HEK293 (cell line): Measurements from ENCODE around the gene NYNRIN.

ENCODE experiments used
- CTCF ChIA-PET: fragments of 350-600 bp; formaldehyde crosslinking; extraction: SDS; loops from one replicate; lab custom pipeline; 2021; ENCODE audit warnings: antibody characterized with exemption; lab: Yijun Ruan, JAX
- POLR2A ChIA-PET: fragments of 300-600 bp; formaldehyde crosslinking; extraction: SDS; loops from one replicate; lab custom pipeline; 2020; ENCODE audit warnings: antibody characterized with exemption, inconsistent platforms; lab: Yijun Ruan, JAX
- H3K27ac ChIP-seq: fragments of 200-500 bp; sonication (Bioruptor generic); 2 replicates; pipeline ENCODE4 v1.5.1; 2014; ENCODE audit warnings: low read depth, low read length, control low read depth, inconsistent platforms; ENCODE audit errors: extremely low read depth
- H3K36me3 ChIP-seq, 2 experiments: fragments of 200-500 bp in 1 of 2; sonication (Bioruptor generic) in 1 of 2; 1 replicate in 1 of 2; 2 replicates in 1 of 2; pipeline ENCODE4 v1.5.1; 2014 to 2017; ENCODE audit warnings: inconsistent platforms in 2 of 2, low read length in 2 of 2; ENCODE audit not compliant: control insufficient read depth in 2 of 2, insufficient read depth in 1 of 2
- H3K4me1 ChIP-seq: fragments of 200-500 bp; sonication (Bioruptor generic); 2 replicates; pipeline ENCODE4 v1.5.1; 2014; ENCODE audit warnings: mild to moderate bottlenecking, low read length, inconsistent platforms; ENCODE audit not compliant: control insufficient read depth, insufficient read depth
- H3K4me3 ChIP-seq: 2 replicates; pipeline ENCODE4 v1.5.1; 2011; ENCODE audit warnings: low read depth, mild to moderate bottlenecking, control low read depth, low read length, moderate library complexity
- H3K9me3 ChIP-seq: fragments of 200-500 bp; sonication (Bioruptor generic); 2 replicates; pipeline ENCODE4 v1.5.1; 2014; ENCODE audit warnings: low read depth, low read length, inconsistent platforms; ENCODE audit not compliant: control insufficient read depth, insufficient read depth
- ELK4 ChIP-seq: IDR thresholded peaks from 2 replicates; pipeline ENCODE4 v1.6.1; 2011; ENCODE audit warnings: mild to moderate bottlenecking, low read depth, low read length, borderline replicate concordance
- ZNF169 ChIP-seq: fragments of 450-650 bp; formaldehyde crosslinking; IDR thresholded peaks from 2 replicates; pipeline ENCODE4 v1.5.1; 2016; ENCODE audit warnings: missing biosample characterization, missing genetic modification characterization
- ZNF184 ChIP-seq: fragments of 450-650 bp; IDR thresholded peaks from 2 replicates; pipeline ENCODE4 v1.5.1; 2018; ENCODE audit warnings: missing biosample characterization, mild to moderate bottlenecking, missing genetic modification characterization
- ZNF202 ChIP-seq: fragments of 450-650 bp; formaldehyde crosslinking; IDR thresholded peaks from 2 replicates; pipeline ENCODE4 v1.5.1; 2016; ENCODE audit warnings: missing biosample characterization, missing genetic modification characterization, borderline replicate concordance
- ZNF280C ChIP-seq: fragments of 450-650 bp; formaldehyde crosslinking; IDR thresholded peaks from 2 replicates; pipeline ENCODE4 v1.5.1; 2016; ENCODE audit warnings: missing biosample characterization, missing genetic modification characterization
- ZNF341 ChIP-seq: fragments of 450-650 bp; formaldehyde crosslinking; IDR thresholded peaks from 2 replicates; pipeline ENCODE4; 2016; ENCODE audit warnings: low read depth, missing biosample characterization, missing genetic modification characterization
- ZNF391 ChIP-seq: fragments of 450-650 bp; formaldehyde crosslinking; IDR thresholded peaks from 2 replicates; pipeline ENCODE4 v1.5.1; 2016; ENCODE audit warnings: low read depth, missing biosample characterization, missing genetic modification characterization, borderline replicate concordance
- ZNF394 ChIP-seq: fragments of 450-650 bp; formaldehyde crosslinking; IDR thresholded peaks from 2 replicates; pipeline ENCODE4 v1.5.1; 2016; ENCODE audit warnings: missing biosample characterization, missing genetic modification characterization, mild to moderate bottlenecking, moderate library complexity, borderline replicate concordance
- ZNF398 ChIP-seq: fragments of 450-650 bp; formaldehyde crosslinking; IDR thresholded peaks from 2 replicates; pipeline ENCODE4 v1.5.1; 2017; ENCODE audit warnings: missing biosample characterization, missing genetic modification characterization
- ZNF426 ChIP-seq: fragments of 450-650 bp; formaldehyde crosslinking; IDR thresholded peaks from 2 replicates; pipeline ENCODE4 v1.5.1; 2017; ENCODE audit warnings: missing biosample characterization, missing genetic modification characterization, mild to moderate bottlenecking, inconsistent platforms, moderate library complexity
- ZNF449 ChIP-seq: fragments of 450-650 bp; formaldehyde crosslinking; IDR thresholded peaks from 2 replicates; pipeline ENCODE4 v1.5.1; 2017; ENCODE audit warnings: missing biosample characterization, mild to moderate bottlenecking, missing genetic modification characterization, moderate library complexity
- ZNF473 ChIP-seq: fragments of 450-650 bp; formaldehyde crosslinking; IDR thresholded peaks from 2 replicates; pipeline ENCODE4 v1.5.1; 2017; ENCODE audit warnings: missing biosample characterization, missing genetic modification characterization
- ZNF510 ChIP-seq: fragments of 450-650 bp; formaldehyde crosslinking; IDR thresholded peaks from 2 replicates; pipeline ENCODE4 v1.5.1; 2018; ENCODE audit warnings: mild to moderate bottlenecking, missing genetic modification characterization, missing biosample characterization; ENCODE audit not compliant: insufficient replicate concordance
- ZNF514 ChIP-seq: fragments of 450-650 bp; formaldehyde crosslinking; IDR thresholded peaks from 2 replicates; pipeline ENCODE4 v1.5.1; 2016; ENCODE audit warnings: missing biosample characterization, missing genetic modification characterization
- ZNF548 ChIP-seq: fragments of 450-650 bp; formaldehyde crosslinking; IDR thresholded peaks from 2 replicates; pipeline ENCODE4 v1.5.1; 2016; ENCODE audit warnings: missing biosample characterization, missing genetic modification characterization
- ZNF600 ChIP-seq: fragments of 450-650 bp; formaldehyde crosslinking; IDR thresholded peaks from 2 replicates; pipeline ENCODE4 v1.5.1; 2016; ENCODE audit warnings: missing biosample characterization, missing genetic modification characterization
- ZSCAN30 ChIP-seq: fragments of 450-650 bp; IDR thresholded peaks from 2 replicates; pipeline ENCODE4 v1.5.1; 2018; ENCODE audit warnings: missing biosample characterization, mild to moderate bottlenecking, missing genetic modification characterization, moderate library complexity
- TF ChIP-seq, protein P1 (sequence below): fragments of 450-650 bp; formaldehyde crosslinking; IDR thresholded peaks from 2 replicates; pipeline ENCODE4 v1.5.0; 2017; ENCODE audit warnings: missing biosample characterization, missing genetic modification characterization, borderline replicate concordance

NYNRIN gene

DNA sequence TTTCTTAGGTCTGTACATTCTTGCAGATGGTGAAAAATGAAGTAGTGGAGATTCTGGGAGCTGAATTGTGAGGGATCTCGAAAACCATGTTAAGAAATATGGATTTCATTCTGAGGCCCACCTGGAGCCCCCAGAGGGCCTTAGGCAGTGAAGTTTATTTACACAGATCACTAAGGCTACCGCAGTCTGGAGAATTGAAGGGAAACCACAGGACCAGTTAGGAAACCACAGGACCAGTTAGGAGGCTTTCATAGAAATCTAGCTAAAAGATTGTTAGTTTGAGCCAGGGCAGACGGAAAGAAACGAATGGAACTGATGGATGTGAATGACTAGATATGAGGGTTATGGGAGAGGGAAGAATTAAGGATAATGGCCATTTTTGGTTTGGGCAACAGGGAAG, 23.5 kb downstream of the NYNRIN start:
- Histone ChIP-seq H3K27ac (no peak overlapping the region), H3K4me1 (peaks cover 7% of the 10 kb centered on the region; the same call in 1 of the 2 replicates), H3K36me3 (no peaks in the 10 kb centered on the region), H3K4me3 (no peak overlapping the region), H3K9me3 (no peaks in the 10 kb centered on the region)
- POLR2A ChIA-PET = no interaction called here
- CTCF ChIA-PET = interaction anchor here (3.6 to 3.8 kb wide), 2 partner anchors 9 to 10 kb away, joined by 17 to 23 read pairs; no protein-coding TSS in a partner anchor
- no peak for TF ChIP-seq ZNF548 (tag by site-specific recombination)
- TF ChIP-seq ZNF394 (tag by site-specific recombination) = no peak
- no peak for TF ChIP-seq ELK4
- TF ChIP-seq ZNF341 (tag by site-specific recombination) = no peak
- TF ChIP-seq ZNF600 (tag by site-specific recombination) = no peak
- no peak for TF ChIP-seq ZNF280C (tag by site-specific recombination)
- TF ChIP-seq, protein P1, sequence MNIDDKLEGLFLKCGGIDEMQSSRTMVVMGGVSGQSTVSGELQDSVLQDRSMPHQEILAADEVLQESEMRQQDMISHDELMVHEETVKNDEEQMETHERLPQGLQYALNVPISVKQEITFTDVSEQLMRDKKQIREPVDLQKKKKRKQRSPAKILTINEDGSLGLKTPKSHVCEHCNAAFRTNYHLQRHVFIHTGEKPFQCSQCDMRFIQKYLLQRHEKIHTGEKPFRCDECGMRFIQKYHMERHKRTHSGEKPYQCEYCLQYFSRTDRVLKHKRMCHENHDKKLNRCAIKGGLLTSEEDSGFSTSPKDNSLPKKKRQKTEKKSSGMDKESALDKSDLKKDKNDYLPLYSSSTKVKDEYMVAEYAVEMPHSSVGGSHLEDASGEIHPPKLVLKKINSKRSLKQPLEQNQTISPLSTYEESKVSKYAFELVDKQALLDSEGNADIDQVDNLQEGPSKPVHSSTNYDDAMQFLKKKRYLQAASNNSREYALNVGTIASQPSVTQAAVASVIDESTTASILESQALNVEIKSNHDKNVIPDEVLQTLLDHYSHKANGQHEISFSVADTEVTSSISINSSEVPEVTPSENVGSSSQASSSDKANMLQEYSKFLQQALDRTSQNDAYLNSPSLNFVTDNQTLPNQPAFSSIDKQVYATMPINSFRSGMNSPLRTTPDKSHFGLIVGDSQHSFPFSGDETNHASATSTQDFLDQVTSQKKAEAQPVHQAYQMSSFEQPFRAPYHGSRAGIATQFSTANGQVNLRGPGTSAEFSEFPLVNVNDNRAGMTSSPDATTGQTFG (tag by site-specific recombination) = no peak

DNA sequence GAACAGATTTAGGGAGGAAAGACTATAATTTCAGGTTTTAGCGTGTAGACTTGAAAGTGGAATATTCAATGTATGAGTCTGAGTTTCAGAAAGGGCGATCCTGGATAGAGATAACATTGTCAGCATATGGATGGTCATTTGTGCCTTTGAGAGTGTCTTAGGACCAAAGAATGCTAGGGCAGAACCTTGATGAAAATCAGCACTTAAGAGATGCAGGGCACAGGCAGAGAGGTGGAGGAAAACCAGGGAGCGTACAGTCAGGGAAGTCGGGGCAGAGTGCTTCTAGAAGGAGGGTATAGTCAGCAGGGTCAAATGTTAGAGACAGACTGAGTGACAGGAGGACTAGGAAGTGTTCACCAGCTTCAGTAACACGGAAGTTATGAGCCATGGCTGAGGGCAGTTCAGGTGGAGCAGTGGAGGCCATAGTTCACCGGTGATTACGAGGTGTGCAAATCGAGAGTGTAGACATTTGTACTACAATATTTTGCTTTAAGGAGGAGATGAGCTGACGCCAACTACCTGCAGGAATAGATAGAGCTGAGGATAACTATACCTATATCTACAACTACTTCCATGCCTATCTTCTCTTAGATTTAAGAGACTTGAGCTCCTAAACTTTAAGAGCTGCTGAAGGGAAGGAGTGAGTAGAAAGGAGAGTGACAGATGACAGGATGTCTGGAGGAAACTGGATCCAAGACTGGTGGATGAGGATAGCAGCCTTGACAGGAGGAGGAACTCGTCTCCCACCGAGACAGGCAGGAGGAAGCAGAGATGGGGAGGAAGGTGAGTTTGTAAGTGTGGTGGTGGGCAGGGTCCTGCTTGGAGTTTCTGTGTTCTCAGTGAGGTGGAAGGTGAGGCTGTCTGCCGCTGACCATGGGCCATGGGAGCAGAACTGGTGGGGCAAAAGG, 24.1 kb downstream of the NYNRIN start:
- TF ChIP-seq ZNF473 (tag by site-specific recombination) (no peak), ZNF391 (tag by site-specific recombination) (no peak), ZNF426 (tag by site-specific recombination) (no peak)
- Histone ChIP-seq H3K4me3 (no peak overlapping the region), H3K27ac (no peak overlapping the region), H3K4me1 (peaks cover 7% of the 10 kb centered on the region; the same call in 1 of the 2 replicates), H3K36me3 (no peaks in the 10 kb centered on the region), H3K9me3 (no peaks in the 10 kb centered on the region)
- POLR2A ChIA-PET = interaction anchor here (1.1 kb wide), 1 partner anchor 12 kb away, joined by 3 read pairs; no protein-coding TSS in a partner anchor
- CTCF ChIA-PET = interaction anchor here (0.7 to 3.8 kb wide), 8 partner anchors 8 to 96 kb away, joined by 3 to 23 read pairs (median 6); no protein-coding TSS in a partner anchor

- ChIA-PET POLR2A (interaction anchor here (1.5 kb wide), 1 partner anchor 16 kb away, joined by 4 read pairs; no protein-coding TSS in a partner anchor), CTCF (interaction anchor here (0.6 to 13.9 kb wide), 7 partner anchors 12 to 366 kb away, joined by 3 to 468 read pairs (median 5); partner anchors contain the start of gene ADCY4)
- Histone ChIP-seq H3K4me1 (peaks cover 9% of the 10 kb centered on the region), H3K27ac (no peak overlapping the region), H3K36me3 (no peaks in the 10 kb centered on the region), H3K9me3 (no peaks in the 10 kb centered on the region), H3K4me3 (no peak overlapping the region)
- TF ChIP-seq ZNF202 (tag by site-specific recombination) (no peak), ZNF398 (tag by site-specific recombination) (no peak), ZNF510 (tag by site-specific recombination) (peak; percentile 76), ZSCAN30 (tag by site-specific recombination) (no peak), ZNF184 (tag by site-specific recombination) (peak; percentile 95), ZNF449 (tag by site-specific recombination) (no peak), ZNF426 (tag by site-specific recombination) (no peak), ZNF514 (tag by site-specific recombination) (no peak), ZNF169 (tag by site-specific recombination) (no peak)
Measured at GRCh38 chr14:24425704-24426103, 26.9 kb downstream of the NYNRIN start.
